CD14-positive monocyte (primary cell): ENCODE measurements around the gene CLRN3. TPM values are rescaled to one million over a fixed set of nuclear protein-coding genes. Genes with fewer than 3 reads are reported as not detected.

Experiments
- DNase-seq, 3 donors: peaks; one replicate each; pipeline ENCODE4 v3.0.0-alpha.2; 2011 to 2022
- H2AFZ ChIP-seq: 2 replicates; pipeline ENCODE4 v1.6.0; 2012; ENCODE audit warnings: mild to moderate bottlenecking, low read depth, low read length, inconsistent platforms; ENCODE audit not compliant: insufficient read depth, poor library complexity, severe bottlenecking
- H3K27ac ChIP-seq, 2 donors: 1 replicate in 1 of 2; 2 replicates in 1 of 2; pipeline ENCODE4 v1.5.1; 2012 to 2013; ENCODE audit warnings: low read length in 2 of 2, control low read depth in 1 of 2, inconsistent platforms in 1 of 2, low read depth in 1 of 2, mild to moderate bottlenecking in 1 of 2
- H3K27me3 ChIP-seq, 2 donors: one replicate each; pipeline versions ENCODE4 v1.6.0 to v1.6.1; 2011 to 2013; ENCODE audit warnings: low read length in 2 of 2; ENCODE audit not compliant: control insufficient read depth in 2 of 2, insufficient read depth in 2 of 2
- H3K36me3 ChIP-seq, 2 donors: replicated peaks in 1 of 2; 1 replicate in 1 of 2; 2 replicates in 1 of 2; pipeline versions ENCODE4 v1.5.1 to v1.6.1; 2012 to 2013; ENCODE audit warnings: low read length in 2 of 2, control low read depth in 1 of 2, inconsistent platforms in 1 of 2, mild to moderate bottlenecking in 1 of 2; ENCODE audit not compliant: insufficient read depth in 2 of 2, control insufficient read depth in 1 of 2
- H3K4me1 ChIP-seq, 2 donors: 1 replicate in 1 of 2; 2 replicates in 1 of 2; pipeline versions ENCODE4 v1.5.1 to v1.6.1; 2012 to 2013; ENCODE audit warnings: low read length in 2 of 2, control low read depth in 1 of 2, inconsistent platforms in 1 of 2, mild to moderate bottlenecking in 1 of 2, moderate library complexity in 1 of 2; ENCODE audit not compliant: insufficient read depth in 2 of 2, control insufficient read depth in 1 of 2
- H3K4me2 ChIP-seq: replicated peaks from 2 replicates; pipeline ENCODE3; 2012; ENCODE audit warnings: low read length, moderate library complexity, mild to moderate bottlenecking; ENCODE audit not compliant: poor library complexity, severe bottlenecking; ENCODE audit errors: extremely low read depth
- H3K4me3 ChIP-seq, 3 experiments: fragments of 200-600 bp in 1 of 3; sonication (generic) in 1 of 3; replicated peaks in 1 of 3; 1 replicate in 2 of 3; 2 replicates in 1 of 3; pipeline ENCODE4 v1.5.1; 2011 to 2013; ENCODE audit warnings: low read length in 3 of 3, mild to moderate bottlenecking in 3 of 3, control low read depth in 2 of 3, low read depth in 2 of 3, inconsistent platforms in 1 of 3, moderate library complexity in 1 of 3
- H3K79me2 ChIP-seq: 2 replicates; pipeline ENCODE4 v1.6.0; 2012; ENCODE audit warnings: mild to moderate bottlenecking, control low read depth, inconsistent platforms, low read length, moderate library complexity; ENCODE audit not compliant: insufficient read depth
- H3K9ac ChIP-seq: 2 replicates; pipeline ENCODE4 v1.6.0; 2017; ENCODE audit warnings: low read length, mild to moderate bottlenecking; ENCODE audit not compliant: insufficient read depth, poor library complexity, severe bottlenecking
- H3K9me3 ChIP-seq, 2 donors: replicated peaks in 1 of 2; 1 replicate in 1 of 2; 2 replicates in 1 of 2; pipeline versions ENCODE4 v1.5.1 to v1.6.1; 2012 to 2013; ENCODE audit warnings: low read length in 2 of 2, control low read depth in 1 of 2; ENCODE audit not compliant: control insufficient read depth in 1 of 2, insufficient read depth in 1 of 2
- H4K20me1 ChIP-seq: 2 replicates; pipeline ENCODE4 v1.6.0; 2012; ENCODE audit warnings: mild to moderate bottlenecking, low read length, control low read depth, moderate library complexity; ENCODE audit not compliant: insufficient read depth
- H3K27ac Mint-ChIP-seq, 7 donors: one replicate each; pipeline ENCODE4 v1.8.0; 2020; ENCODE audit warnings: mild to moderate bottlenecking in 7 of 7, mixed read lengths in 7 of 7, moderate library complexity in 6 of 7, inconsistent platforms in 2 of 7
- H3K27me3 Mint-ChIP-seq, 3 donors: one replicate each; pipeline ENCODE4 v1.8.0; 2021 to 2022; ENCODE audit warnings: low read depth in 3 of 3, mild to moderate bottlenecking in 3 of 3, mixed read lengths in 3 of 3, moderate library complexity in 3 of 3, inconsistent platforms in 1 of 3
- H3K36me3 Mint-ChIP-seq, 2 donors: one replicate each; pipeline ENCODE4 v1.8.0; 2020; ENCODE audit warnings: mixed read lengths in 2 of 2, inconsistent platforms in 1 of 2, mild to moderate bottlenecking in 1 of 2
- H3K4me1 Mint-ChIP-seq: one replicate; pipeline ENCODE4 v1.8.0; 2020; ENCODE audit warnings: mild to moderate bottlenecking, mixed read lengths
- H3K4me3 Mint-ChIP-seq, 2 donors: one replicate each; pipeline ENCODE4 v1.8.0; 2020; ENCODE audit warnings: mild to moderate bottlenecking in 2 of 2, mixed read lengths in 2 of 2, moderate library complexity in 1 of 2
- H3K9me3 Mint-ChIP-seq, 7 donors: one replicate each; pipeline ENCODE4 v1.8.0; 2020 to 2022; ENCODE audit warnings: mixed read lengths in 7 of 7, mild to moderate bottlenecking in 6 of 7, moderate library complexity in 6 of 7, inconsistent platforms in 2 of 7
- CTCF ChIP-seq: fragments of 200-600 bp; IDR thresholded peaks from one replicate; pipeline ENCODE4 v1.8.0; 2022; ENCODE audit warnings: antibody characterized with exemption, mild to moderate bottlenecking
- WGBS: methylation state at CpG from one replicate; pipeline ENCODE4 v1.1.5; 2013; ENCODE audit warnings: missing lambda C conversion rate; ENCODE audit not compliant: insufficient coverage; 5-methylcytosine and 5-hydroxymethylcytosine counted together
- intact Hi-C, 2 donors: fragments of 100-400 bp; cut with micrococcal nuclease; formaldehyde crosslinking; loops; one replicate each; pipeline versions ENCODE4 v1.15.0 to v1.15.1; 2023
- polyA plus RNA-seq, 3 donors: library from polyadenylated mRNA; depleted of rRNA in 1 of 3; unstranded in 2 of 3; stranded (reverse) in 1 of 3; fragments of 300-500 nt in 2 of 3; fragments of >200 nt in 1 of 3; fragmentation: Illumina TruSeq in 2 of 3; gene quantifications; 1 replicate in 2 of 3; 2 replicates in 1 of 3; pipeline ENCODE4 v1.2.3, GENCODE V29; 2012 to 2021

The CLRN3 gene
- polyA plus RNA-seq, 3 donors = 0.16 TPM; not detected in 2

DNA sequence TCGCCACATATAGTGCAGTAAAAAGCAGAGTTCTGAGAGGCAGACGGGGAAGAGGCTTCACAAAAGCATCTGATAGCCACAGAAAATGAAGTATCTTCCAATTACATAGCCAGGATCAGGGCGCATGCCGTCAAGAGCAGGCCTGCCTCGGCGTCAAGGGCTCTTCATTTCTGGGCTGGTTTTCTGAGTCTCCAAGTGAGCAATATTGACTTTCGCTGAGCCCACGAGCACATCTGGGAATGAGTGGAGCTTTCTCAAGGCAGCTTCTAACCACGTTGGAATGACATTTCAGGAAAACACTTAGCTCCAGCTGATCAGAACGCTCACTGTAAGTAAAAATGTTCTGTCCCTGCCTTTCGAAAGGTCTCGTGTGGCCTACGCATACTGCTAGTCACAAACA, 51.9 kb downstream of the CLRN3 start:
- H3K4me1 Mint-ChIP-seq = no peaks in the 10 kb centered on the region
- Histone ChIP-seq H3K4me3 (no peak overlapping the region), H2AFZ (no peak overlapping the region), H3K27ac (no peak overlapping the region), H3K27me3 (no peaks in the 10 kb centered on the region), H3K4me1 (no peaks in the 10 kb centered on the region), H3K79me2 (no peaks in the 10 kb centered on the region), H3K4me2 (no peak overlapping the region), H3K9me3 (no peaks in the 10 kb centered on the region), H3K9ac (no peak overlapping the region), H4K20me1 (no peaks in the 10 kb centered on the region), H3K36me3 (no peaks in the 10 kb centered on the region)
- peaks cover 1 to 15% (median 6%) of the 10 kb centered on the region in 3 donors for H3K27me3 Mint-ChIP-seq
- H3K36me3 Mint-ChIP-seq = no peaks in the 10 kb centered on the region
- no peak overlapping the region for H3K27ac Mint-ChIP-seq
- no peak for TF ChIP-seq CTCF
- intact Hi-C loops = no loop called here
- WGBS = 95% methylated on average over 12 of the region's 13 CpGs
- DNase-seq = no peak
- peaks cover 0 to 2% (median 0%) of the 10 kb centered on the region in 7 donors for H3K9me3 Mint-ChIP-seq
- H3K4me3 Mint-ChIP-seq = no peak overlapping the region

DNA sequence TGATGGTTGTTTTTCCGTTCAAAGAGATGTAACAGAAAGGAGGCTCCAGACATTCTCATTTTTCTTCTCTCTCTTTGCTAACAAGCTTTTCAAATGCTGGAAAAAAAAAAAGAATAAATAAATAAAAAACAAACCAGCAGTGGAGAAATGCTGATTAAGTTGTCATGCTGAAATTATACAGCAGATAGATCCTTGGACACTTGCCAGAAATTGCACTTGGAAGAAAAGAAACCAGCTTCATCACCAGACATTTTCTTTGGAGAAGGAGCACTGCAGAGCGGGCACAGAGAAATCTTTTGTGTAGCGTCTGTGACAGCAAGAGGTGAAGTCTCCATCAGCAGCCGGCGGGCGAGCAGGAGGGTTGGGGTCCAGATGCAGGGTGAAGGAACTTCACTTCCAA, 55.8 kb downstream of the CLRN3 start:
- intact Hi-C loops = no loop called here
- no peaks in the 10 kb centered on the region for H3K4me1 Mint-ChIP-seq
- Histone ChIP-seq H3K79me2 (no peaks in the 10 kb centered on the region), H3K4me1 (no peaks in the 10 kb centered on the region), H3K27ac (no peak overlapping the region), H3K9ac (no peak overlapping the region), H3K36me3 (no peaks in the 10 kb centered on the region), H3K9me3 (no peaks in the 10 kb centered on the region), H3K27me3 (peaks cover 0 to 2% of the 10 kb centered on the region in 2 donors), H4K20me1 (no peaks in the 10 kb centered on the region), H2AFZ (no peak overlapping the region), H3K4me3 (no peak overlapping the region), H3K4me2 (no peak overlapping the region)
- DNase-seq = no peak
- TF ChIP-seq CTCF = no peak
- H3K27me3 Mint-ChIP-seq = peaks cover 3 to 8% (median 3%) of the 10 kb centered on the region in 3 donors
- peaks cover 0 to 2% (median 0%) of the 10 kb centered on the region in 7 donors for H3K9me3 Mint-ChIP-seq
- 97% methylated on average over 4 of the region's 6 CpGs for WGBS
- H3K36me3 Mint-ChIP-seq = no peaks in the 10 kb centered on the region
- H3K4me3 Mint-ChIP-seq = no peak overlapping the region
- peak overlapping the region in 1 of 7 donors; percentile 86 for H3K27ac Mint-ChIP-seq
